Activated CD8-positive, alpha-beta memory T cell treated with anti-CD3 and anti-CD28 coated beads for 24 hours (primary cell): ENCODE data around the gene CCL2.

Experiments used
- DNase-seq: peaks from one replicate; pipeline ENCODE4 v3.0.0-alpha.2; 2020

CCL2 gene

DNA sequence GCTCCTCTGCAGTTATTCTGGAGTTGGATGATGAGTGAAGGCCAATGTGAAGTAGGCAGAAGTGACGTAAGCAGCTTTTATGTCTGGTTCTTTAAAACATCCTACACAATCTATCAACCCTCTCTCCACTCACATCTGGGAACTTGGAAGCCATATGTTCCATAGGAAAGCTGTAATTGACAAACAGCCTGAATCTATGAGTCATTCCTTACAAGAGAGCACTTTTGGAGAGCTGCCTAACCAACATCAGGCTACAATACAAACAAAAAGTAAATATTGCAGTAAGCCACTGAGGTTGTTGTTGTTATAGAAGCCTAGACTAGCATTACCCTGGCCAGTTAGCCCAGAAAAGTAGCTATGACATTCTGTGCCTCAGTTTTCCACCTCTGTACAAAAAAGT lies 20.8 kb downstream of the CCL2 start:
- DNase-seq = no peak

DNA sequence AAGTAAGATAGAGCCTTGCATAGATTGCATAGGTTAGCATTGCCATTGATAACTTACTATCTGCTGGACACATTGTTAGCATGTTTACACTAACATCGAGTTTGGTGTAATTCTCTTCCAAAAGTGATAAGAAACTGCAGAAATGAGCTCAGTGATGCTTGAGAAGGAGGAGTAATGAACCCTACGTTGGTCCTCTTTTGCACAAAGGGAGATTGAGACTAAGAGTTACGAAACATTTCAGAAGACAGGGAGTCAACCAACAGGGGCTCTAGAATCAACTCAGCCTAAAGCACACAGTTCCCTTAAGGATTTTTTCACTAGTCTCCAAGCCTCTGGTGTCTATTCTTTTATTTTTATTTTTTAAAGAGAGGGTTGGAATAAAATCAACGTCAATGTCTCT lies 21.7 kb downstream of the CCL2 start:
- no peak for DNase-seq

DNA sequence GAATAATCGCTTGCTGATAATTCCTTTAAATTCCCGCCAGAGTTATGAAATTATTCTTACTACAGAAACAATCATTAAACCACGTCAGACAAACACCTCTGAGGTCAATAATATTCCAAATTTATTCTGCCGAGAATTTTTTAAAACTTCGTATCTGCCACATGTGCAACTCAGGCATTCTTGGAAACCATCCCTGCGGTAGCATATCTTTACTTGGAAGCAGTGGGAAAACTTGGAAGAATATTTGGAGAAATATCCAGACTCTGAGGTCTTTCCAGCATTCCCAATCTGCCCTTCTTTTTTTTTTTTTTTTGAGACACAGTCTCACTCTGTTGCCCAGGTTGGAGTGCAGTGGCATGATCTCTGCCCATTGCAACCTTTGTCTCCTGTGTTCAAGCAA lies 28.5 kb downstream of the CCL2 start:
- no peak for DNase-seq

DNA sequence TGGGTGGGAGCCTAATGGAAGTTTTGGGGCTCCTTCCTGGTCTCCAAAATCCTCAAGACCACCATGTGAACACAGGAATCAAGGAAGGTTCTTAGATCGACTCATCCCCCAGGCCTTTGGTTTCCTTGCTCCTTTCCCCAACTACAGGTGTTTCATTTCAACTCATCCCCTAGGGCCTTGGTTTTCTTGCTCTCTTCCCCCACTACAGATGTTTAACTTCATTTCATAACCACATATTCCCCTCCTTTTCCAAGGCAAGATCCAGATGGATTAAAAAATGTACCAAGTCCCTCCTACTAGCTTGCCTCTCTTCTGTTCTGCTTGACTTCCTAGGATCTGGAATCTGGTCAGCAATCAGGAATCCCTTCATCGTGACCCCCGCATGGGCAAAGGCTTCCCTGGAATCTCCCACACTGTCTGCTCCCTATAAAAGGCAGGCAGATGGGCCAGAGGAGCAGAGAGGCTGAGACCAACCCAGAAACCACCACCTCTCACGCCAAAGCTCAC lies 30.3 kb downstream of the CCL2 start, which contains the start of gene CCL11:
Gene CCL11 (plus strand): TSS at position 457 of the 507 bp plus-strand sequence. CDS start 67 bp downstream, outside the sequence.
- DNase-seq = no peak

DNA sequence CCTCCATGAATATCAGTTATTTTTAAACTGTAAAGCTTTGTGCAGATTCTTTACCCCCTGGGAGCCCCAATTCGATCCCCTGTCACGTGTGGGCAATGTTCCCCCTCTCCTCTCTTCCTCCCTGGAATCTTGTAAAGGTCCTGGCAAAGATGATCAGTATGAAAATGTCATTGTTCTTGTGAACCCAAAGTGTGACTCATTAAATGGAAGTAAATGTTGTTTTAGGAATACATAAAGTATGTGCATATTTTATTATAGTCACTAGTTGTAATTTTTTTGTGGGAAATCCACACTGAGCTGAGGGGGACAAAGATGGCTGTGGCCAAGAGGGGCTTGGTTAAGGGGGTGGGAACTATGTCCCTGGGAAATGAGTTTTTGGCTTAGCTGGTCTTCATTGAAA lies 32.8 kb downstream of the CCL2 start:
- no peak for DNase-seq

DNA sequence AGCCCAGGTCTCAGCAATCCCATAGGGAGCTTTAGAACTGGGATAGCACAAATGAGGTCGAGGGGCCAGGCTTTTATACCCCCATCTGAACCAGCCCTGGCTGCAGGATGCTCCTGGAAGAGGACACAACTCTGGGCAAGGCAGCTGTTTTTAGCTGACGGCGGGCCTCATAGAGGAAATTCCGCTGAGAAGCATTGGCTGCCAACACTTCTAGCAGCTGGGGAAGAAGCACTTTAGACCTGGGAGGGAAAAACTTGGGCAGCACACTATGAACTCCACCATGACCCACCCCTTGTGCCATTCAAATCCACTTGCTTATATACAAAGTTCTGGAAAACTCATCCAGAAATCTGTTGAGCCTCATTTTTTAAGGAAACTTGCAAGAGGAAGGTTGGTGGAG lies 35.5 kb downstream of the CCL2 start:
- no peak for DNase-seq

DNA sequence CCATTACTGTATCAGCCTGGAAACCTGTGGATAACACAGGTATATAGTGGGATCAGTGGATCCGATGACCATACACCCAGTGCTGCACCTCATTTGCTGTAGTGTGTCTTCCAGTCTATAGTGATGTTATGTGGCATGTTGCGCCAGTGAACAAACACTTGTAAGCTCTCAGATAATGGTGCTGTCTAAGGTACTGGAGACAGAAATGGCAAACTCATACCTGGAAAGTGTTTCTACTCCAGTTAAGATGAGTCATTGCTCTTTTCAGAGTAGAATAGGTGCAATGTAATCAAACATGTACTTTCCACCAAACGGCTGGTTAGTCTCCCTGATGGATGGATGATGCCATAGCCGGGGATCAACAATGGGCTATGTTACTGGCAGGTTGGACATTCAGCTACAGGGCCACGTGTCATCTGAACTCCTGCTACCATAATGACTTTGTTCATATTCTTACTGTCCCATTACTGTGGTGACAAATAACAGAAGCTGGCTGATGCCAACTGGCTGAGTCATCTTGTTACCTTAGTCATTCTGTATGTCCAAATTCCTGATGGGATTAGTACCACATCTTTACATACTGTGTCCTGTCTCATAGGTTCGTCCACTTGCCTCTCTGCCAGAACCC lies 36.8 kb downstream of the CCL2 start:
- no peak for DNase-seq

DNA sequence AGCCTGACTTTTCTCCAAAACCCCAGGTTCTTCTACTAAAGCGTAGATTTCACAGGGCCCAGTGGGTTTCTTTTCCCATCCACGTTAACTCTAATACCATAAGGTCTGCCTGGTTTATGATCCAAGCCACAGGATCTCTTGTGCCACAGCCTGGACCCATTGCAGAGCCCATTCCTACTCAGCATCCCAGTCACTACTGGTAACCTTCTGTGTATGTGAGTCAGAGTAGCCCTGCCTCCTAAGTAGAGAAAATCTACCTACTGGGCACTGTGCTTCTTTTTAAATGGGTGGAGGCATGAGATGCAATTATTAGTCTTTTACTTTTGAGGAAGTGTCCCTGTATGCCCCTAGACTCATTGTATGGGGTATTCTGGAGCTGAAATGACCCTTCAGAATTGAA lies 43.9 kb downstream of the CCL2 start:
- no peak for DNase-seq

DNA sequence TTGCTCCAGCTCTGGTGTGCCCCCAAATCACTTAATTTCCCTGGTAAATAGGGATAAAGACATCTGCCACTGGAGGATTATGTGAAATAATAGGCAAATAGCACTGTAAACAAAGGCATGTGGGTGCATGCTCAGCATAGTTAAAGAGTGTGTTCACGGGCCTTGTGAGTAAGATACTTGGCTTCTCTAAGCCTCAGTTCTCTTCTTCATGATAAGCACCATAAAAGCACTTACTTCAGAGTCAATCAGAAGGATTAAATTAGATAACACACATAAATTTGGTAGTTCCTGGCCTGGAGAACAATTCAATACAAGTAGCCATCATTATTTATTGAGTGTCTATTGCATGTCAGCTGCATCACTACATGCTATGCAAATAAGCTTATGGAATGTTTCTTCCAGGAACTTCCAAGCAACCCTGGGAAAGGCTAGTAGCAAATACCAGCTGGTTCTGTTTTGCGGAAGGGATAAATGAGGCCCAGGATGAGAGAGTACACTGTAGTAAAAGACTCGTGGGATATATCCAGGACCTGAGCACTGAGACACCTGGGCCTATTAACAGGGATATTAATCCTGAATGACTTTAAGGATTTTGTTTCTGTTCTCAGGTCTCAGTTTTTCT lies 45.0 kb downstream of the CCL2 start:
- DNase-seq = no peak

DNA sequence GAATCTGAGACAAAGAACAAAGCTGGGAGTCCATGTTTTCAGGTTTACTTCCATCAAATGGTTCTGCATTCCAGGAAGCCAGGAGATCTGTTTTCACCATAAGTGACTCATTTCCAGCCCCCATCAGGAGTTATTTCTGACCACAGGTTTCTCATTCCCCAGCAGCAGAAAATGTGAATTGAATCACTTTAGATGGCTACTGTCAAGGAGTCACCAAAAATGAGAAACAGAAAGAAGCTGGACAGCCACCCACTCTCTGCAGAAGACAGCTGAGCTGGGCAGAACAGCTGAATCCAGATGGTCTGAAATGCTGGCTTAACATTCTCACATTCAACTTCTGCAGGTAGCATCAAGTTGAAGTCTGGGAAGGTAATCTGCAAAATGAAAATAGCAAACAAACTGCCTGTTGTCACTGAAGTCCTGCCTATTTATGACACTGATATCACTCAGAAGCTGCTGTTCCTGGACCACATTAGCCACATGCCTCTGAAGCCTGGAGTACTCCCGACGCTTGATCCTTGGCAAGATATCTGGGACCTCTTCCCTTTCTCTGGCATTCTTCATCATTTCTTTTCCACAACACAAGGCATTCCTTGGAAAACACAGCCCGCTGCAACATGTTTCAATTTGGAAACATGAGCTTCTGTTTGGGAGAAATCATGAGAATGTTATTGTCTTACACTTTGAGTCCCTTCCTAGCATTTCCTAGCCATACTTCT lies 45.7 kb downstream of the CCL2 start:
- DNase-seq = no peak

DNA sequence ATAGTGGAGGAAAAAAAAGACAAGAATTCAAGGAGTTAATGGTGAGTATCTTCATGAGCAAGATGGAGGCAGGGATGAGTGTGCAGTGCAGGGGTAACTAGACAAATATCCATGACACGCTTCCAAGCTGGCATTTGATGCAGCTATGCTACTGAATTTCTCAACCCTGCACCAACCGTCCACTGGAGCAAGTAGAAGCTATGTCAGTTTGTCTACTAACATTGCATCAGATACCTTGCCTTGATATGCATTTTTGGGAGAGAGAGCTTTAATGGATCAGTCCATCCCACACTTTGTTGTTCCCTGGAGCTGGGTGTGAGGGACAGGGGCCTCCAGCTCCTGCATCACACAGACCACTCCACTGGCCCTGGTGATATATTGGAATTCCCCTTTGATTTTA lies 46.9 kb downstream of the CCL2 start:
- DNase-seq = no peak

DNA sequence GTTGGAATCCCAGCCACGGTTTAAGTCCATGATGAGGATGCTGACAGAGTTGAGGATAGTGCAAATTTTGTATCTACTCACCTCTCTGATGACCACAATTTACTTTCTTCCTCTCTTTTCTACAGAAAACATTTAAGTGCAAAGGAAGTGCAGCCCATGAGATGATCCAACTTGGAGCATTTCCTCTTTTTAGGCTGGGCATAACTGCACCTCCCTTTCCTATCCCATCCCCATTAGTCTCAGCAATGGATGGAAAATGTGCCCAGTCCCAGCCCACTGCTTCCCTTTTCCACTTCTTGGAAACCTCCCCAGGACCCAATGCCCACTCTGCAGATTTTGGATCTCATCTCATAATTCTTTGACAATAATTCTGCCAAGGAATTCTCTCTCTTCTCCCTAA lies 47.6 kb downstream of the CCL2 start:
- no peak for DNase-seq

DNA sequence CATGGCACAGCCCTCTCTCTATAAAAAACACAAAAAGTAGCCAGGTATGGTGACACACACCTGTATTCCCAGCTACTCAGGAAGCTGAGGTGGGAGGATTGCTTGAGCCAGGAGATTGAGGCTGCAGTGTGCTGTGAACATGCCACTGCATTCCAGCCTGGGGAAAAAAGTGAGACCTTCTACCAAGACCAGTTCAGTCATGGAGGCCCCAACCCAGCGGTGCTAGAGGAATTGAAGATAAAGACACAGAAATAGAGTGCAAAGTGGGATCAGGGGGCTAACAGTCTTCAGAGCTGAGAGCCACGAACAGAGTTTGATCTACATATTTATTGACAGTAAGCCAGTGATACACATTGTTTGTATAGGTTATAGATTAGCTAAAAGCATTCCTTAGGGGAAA lies 48.5 kb downstream of the CCL2 start:
- no peak for DNase-seq

DNA sequence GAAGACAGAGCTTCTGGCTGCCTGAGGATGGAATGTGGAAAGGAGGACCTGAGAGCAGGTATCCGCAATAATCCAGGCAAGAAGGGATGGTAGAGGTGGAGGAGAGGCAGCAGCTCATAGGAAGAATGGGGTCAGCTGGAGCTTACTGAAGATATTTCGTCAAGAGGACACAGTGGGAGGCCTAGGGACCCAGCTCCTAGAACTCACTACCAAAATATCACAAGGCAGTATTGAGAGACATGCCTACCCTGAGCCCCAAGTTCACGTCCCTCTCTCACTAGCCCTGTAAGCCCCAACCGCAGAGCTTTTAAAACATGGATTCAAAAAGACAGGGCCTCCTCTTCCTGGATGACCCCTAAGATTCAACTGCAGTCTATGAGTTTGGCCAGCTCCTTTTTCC lies 50.0 kb downstream of the CCL2 start:
- no peak for DNase-seq

DNA sequence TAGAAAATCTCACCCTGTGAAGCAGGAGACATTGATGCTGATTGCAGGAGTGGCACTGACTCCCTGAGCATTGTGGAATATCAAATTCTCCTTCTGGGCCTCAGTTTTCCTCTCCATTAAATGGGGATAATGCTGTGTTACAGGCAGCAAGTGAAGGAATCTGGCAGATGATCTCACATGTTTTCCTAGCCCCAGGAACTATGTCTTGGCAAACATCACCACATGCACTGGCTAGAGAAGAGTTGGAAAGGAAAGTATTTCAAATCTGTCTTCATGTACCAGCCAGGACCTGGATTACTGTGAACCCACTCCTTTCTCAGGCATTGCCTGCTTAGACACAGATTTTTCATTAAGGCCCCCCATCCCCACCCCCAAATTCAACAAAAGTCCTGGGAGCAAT lies 50.5 kb downstream of the CCL2 start:
- no peak for DNase-seq

DNA sequence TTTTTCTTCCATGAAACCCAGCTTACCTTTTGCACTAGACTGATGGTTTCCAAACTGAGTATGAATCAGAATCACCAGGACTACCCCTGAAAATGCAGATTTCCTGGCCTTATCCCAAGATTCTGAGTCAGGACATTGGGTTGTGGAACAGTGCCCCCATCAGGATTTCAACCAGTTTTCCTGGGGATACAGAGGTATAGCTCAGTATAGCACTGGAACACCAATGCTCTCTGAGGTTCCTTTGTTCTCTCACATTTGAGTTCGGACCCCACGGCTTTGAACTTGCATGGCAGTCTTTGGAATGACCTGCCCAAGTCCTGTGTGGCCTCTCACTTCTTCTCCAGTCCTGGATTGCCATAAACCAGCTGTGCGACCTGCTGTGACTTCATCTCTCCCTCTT lies 51.4 kb downstream of the CCL2 start:
- no peak for DNase-seq
